DMS53 treated with DMSO at 0.1 percent for 48 hours (cell line): ENCODE measurements around the gene PRR23A.
"Not testable (repeated sequence)": the region's sequence is repeated elsewhere in the genome, so short reads cannot be mapped to it uniquely, and the experiment has no call there.

Source experiments
- DNase-seq: peaks from one replicate; lab custom pipeline; 2025; ENCODE audit not compliant: unreplicated experiment; lab: John Stamatoyannopoulos, UW

Gene PRR23A

DNA sequence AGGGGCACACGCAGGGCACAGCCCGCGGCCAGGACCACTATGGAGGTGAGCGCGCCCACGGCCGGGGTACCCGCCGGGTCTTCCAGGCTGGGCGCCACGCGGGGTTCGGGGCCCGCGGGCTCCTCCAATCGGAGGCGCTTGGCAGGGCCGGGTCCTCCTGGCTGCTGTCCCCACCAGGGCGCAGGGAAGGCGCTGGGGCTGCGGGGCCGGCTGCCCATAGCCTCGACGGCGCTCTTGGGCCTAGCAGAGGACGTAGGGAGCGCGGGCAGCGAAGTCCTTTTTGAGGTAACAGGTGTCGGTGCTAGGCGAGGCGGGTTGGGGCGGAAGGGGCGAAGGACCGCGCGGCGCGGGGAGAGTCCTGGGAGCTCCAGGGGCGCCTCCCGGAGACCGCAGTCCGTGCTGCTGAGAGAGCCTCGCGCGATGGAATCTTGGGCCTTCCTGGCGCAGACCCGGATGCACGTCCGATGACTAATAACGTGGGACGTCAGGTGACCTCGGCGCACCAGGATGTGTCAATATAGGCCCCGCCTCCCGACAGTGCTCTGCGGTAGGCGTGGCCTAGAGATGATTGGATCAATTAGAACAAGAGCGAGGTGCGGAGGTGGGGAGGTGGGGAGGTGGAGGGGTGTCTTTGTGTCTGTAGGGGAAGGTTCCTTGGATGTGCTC lies at the start of gene PRR23A:
Gene PRR23A (minus strand): TSS at position 218 of the 666 bp plus-strand sequence. CDS start 0 bp downstream, at position 218.
- DNase-seq = no peak

DNA sequence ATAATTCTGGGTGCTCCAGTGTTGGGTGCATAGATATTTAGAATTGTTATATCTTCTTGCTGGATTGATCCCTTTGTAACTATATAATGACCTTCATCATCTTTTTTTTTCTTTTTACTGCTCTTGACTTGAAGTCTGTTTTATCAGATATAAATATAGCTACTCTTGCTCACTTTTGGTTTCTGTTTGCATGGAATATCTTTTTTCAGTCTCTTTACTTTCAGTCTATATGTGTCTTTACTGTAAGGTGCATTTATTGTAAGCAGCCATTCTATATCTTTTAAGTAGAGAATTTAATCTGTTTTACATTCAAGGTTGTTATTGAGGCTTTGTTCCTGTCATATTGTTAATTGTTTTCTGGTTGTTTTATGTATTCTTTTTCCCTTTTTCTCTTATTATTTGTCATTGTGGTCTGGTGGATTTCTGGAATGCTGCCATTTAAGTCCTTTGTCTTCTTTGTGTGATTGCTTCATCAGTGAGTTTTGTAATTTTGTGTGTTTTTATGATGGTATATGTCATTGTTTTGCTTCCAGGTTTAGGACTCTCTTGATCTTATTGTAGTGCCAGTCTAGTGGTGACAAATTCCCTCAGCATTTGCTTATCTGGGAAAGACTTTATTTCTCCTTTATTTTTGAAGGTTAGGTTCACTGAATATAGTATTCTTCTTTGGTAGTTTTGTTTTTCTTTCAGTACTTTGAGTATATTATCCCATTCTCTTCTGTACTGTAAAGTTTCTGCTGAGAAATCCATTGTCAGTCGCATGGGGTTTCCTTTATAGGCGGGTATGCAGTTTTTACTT lies 46.9 kb upstream of the PRR23A start:
- DNase-seq = no peak

DNA sequence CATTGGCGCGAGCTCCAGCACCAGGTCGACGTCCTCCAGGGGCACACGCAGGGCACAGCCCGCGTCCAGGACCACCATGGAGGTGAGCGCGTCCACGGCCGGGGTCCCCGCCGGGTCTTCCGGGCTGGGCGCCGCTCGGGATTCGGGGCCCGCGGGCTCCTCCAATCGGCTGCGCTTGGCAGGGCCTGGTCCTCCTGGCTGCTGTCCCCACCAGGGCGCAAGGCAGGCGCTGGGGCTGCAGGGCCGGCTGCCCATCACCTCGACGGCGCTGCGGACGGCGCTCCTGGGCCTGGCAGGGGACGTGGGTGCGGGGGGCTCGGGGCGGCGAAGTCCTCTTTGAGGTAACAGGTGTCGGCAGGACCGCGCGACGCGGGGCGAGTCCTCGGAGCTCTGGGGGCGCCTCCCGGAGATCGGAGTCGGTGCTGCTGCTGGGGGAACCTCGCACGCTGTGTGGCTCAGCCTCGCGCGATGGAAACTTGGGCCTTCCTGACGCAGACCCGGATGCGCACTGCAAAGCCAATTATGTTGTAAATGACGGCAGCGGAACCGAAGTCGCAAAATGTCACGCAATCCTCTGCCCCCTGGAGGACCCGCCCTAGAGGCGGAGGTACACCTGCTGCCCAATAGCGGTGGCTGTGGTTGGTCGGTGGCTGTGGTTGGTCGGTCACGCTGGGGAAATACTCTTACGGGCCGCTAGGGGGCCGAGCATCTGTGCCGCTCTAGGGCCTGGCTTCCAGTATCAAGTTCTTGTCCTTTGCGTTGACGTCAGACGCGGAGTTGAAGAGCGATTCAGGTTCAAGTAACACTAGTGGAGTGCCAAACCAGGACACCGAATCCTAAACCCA lies 38.5 kb upstream of the PRR23A start, which contains the start of gene PRR23C:
Gene PRR23C (minus strand): TSS at position 527 of the 845 bp plus-strand sequence. CDS start 272 bp downstream, at position 255.
- no peak for DNase-seq

DNA sequence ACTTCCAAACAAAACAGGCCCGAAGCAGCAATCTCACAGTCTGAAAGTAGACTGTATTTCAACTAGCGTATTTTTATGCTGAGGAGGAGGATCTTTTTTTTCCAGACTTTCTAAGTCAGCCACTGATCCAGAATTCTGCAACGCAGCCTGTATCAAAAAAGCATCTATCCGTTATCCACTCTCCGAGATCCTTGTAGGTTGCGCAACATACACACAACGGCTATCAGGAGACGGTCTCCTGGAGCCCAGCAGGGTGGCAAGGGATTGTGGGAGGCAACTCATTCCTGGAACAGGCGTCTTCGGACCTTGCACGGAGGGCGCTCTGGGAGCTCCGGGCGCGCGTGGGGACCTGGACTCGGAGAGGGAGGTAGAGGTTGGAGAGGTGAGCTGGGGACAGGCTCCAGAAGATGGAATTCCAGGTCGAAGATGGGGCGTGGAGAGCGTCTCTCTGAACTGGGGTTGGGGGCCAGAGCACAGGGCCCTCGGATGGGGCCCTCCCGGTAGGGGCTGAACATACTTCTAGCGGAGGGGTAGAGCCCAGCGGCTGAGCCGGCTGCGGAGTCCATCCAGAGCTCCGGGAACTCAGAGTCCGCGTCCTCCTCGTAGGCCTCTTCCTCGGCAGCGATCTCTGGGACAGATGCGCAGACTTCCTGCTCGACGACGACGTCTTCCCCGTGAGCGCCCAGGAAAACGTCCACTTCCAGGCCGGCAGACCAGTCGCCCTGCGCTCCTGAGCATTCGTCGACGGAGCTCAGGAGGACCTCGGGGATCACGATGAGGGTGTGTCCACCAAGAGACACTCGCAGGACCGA lies 37.7 kb upstream of the PRR23A start:
- no peak for DNase-seq

DNA sequence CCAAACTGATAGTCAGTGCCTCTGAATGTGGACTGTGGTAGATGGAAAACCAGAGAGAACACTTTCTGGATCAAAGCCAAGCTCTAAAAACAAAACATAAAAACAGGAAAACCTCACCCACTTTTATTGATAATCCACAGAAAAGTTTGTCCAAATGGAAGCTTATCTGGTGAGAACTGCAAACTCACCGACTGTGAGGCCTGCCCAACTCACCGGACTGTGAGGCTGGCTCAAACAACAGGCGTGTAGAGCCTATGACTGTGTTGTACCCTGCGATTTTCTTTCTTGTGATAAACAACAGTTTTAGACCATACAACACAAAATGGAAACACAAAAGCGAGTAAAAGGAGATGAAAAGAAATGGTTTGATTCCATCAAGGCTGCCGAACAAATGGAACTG lies 31.4 kb upstream of the PRR23A start:
- DNase-seq = no peak

DNA sequence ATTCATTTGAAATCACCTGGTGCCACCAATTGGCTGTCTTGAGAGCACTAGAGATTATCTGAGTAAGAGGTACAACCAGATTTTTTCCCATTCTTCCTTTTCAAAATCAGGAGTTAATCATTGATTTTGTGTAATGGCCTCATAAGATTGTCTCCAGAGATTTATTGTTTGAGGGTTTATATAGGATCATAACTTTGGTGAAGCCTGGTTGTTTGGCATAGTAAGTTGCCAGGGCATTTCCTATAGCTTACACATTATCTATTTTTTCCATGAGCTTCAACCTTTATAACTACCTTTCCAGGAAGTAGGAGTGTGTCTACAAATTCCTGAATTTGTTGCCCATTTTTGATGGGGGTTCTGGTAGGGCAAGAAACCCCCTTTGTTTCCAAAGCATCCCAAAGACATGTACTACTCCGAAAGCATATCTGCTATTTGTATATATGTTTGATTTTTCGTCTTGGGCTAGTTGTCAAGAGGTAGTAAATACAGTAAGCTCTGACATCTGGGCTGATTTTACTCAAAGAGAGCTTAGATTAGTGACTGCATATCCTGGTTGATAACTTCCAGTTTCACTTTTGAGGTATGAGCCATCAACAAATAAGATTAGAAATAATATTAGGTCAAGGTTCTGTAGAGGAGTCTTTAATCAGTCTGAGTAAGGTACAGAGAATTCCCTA lies 26.4 kb upstream of the PRR23A start:
- DNase-seq = no peak

DNA sequence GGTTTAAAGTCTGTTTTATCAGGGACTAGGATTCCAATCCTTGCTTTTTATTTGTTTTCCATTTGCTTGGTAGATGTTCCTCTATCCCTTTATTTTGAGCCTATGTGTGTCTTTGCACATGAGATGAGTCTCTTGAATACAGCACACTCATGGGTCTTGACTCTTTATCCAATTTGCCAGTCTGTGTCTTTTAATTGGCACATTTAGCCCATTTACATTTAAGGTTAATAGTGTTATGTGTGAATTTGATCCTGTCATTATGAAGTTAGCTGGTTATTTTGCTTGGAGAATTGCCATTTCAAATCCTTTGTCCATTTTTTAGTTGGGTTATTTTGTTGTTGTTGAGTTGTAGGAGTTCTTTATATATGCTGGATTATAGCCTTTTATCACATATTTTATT lies 24.5 kb upstream of the PRR23A start:
- DNase-seq = not testable (repeated sequence)

DNA sequence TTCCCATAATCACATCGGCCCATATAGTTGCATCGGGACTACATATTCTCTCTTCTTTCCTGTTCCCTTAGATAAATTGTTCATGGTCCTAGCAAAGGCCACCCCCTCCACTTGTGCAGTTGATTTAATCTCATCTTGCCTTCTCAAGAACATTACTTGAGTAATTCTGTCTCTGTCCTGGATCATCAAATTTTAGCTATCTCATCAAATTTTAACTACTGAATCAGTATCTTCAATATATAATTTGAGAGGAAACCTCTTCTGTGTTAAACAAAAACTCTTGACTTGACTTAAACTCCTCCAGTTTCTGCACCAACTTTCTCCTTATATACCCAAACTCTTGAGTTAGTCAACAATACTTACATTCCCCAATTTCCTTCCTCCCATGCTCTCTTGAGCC lies 18.9 kb upstream of the PRR23A start:
- no peak for DNase-seq

DNA sequence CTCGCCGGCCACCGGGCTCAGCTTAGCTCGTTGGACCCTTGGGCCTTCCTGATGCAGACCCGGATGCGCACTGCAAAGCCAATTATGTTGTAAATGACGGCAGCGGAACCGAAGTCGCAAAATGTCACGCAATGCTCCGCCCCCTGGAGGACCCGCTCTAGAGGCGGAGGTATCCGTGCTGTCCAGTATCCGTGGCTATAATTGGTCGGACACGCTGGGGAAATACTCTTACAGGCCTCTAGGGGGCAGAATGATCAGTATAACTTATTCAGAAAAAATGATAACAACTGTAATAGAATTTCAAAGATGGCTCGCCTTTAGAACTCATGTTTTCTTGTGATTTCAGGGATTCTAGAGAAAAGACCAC lies 14.8 kb upstream of the PRR23A start, which contains the start of gene PRR23B:
Gene PRR23B (minus strand): TSS at position 59 of the 367 bp plus-strand sequence. CDS start 265 bp downstream, outside the sequence.
- DNase-seq = no peak

DNA sequence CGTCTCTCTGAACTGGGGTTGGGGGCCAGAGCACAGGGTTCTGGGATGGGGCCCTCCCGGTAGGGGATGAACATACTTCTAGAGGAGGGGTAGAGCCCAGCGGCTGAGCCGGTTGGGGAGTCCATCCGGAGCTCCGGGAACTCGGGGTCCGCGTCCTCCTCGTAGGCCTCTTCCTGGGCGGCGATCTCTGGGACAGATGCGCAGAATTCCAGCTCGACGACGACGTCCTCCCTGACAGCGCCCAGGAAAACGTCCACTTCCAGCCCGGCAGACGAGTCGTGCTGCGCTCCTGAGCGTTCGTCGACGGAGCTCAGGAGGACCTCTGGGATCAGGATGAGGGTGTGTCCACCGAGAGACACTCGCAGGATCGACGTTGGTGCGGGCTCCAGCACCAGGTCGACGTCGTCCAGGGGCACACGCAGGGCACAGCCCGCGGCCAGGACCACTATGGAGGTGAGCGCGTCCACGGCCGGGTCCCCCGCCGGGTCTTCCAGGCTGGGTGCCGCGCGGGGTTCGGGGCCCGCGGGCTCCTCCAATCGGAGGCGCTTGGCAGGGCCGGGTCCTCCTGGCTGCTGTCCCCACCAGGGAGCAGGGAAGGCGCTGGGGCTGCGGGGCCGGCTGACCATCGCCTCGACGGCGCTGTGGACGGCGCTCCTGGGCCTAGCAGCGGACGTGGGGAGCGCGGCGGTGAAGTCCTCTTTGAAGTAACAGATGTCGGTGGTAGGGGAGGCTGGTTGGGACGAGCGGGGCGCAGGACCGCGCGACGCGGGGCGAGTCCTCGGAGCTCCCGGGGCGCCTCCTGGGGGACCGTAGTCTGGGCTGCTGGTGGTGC lies 14.2 kb upstream of the PRR23A start:
- DNase-seq = no peak

DNA sequence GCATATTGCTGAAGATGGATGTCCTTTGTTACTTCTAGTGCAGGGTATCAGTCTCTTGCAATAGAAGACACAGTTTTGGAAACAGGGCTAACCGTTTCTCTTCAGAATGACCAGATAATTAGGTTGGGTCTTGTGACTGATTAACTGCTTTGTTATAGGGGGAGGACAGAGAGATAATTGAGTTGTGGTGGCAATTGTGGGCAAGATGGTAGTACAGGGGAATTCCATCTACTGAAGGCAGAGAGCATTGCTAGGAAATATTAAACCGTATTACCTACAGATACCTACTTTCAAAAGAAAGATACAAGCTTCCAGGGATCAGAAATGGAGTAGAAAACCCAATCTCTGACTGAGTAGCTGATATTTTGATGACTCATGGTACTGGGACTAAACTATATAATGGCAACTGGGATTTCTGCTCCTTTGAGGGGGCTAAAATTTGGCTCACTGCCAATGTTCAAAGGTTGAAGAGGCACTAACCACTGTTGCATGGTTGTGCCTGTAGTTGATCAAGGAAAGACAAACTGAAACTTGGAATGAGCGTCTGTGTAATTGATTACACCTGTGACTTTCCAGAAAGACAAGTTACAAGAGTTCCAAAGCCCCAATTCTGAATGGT lies 10.5 kb upstream of the PRR23A start:
- no peak for DNase-seq

DNA sequence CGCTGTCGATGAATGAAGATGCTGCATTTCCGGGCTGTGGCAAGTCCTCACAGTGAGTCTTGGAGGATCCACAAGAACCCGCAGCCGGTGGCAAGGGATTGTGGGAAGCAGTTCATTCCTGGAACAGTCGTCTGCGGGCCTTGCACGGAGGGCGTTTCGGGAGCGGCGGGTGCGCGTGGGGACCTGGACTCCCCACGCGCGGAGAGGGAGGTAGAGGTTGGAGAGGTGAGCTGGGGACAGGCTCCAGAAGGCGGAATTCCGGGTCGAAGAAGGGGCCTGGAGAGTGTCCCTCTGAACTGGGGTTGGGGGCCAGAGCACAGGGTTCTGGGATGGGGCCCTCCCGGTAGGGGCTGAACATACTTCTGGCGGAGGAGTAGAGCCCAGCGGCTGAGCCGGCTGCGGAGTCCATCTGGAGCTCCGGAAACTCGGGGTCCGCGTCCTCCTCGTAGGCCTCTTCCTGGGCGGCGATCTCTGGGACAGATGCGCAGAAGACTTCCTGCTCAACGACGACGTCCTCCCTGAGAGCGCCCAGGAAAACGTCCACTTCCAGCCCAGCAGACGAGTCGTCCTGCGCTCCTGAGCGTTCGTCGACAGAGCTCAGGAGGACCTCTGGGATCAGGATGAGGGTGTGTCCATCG lies 593 bp downstream of the PRR23A start:
- DNase-seq = no peak

DNA sequence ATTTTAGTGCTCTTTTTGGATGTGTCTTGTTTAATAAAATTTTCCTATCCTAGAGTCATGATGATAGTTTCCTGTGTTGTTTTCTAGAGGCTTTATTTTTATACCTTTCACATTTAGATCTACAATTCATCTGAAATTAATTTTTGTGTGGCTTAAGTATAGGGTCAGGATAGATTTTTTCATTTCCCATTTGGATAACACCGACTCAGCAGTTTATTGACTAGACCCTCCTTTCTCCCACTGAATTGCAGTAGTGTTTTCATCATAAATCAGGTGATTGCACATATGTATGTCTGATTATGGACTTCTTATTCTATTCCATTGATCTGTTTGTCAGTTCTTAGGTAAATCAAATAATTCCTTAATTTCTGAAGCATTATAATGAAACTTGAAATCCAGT lies 10.4 kb downstream of the PRR23A start:
- no peak for DNase-seq

DNA sequence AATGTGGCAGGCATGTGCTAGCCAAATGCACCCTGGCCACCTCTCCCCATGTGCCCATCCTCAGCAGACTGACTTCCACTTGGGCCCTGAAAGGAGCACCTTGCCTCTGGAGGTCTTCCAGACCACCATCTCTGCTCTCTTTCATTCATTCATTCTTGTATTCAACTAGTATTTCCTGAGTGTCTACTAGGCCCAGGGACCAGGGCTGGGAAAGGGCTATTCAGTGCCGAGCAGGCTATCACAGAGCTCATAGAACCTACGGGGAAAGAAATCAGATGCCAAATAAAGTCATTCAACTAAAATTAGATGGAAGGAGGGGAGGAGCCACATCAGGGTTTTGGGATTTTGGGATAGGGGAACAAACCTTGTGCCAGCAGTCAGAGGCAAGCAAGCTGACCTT lies 18.9 kb downstream of the PRR23A start:
- DNase-seq = no peak

DNA sequence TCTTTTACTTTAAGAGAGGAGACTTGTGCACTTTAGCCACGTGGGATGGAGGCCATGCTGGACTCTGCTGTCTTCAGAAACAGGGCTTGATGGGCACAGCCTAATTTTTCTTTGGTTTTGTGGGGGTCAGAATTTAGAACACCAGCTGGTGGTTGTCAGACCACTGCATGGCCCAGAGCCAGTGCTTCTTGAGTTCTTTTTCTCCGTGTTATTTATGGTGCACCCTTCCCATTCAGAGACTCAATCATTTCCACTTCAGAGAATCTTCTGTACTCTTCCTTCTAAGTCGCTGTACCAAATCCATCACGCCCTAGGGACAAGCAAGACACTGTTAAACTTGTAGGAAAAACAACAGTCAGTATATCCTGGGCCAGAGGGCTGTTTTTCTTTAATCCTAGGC lies 20.1 kb downstream of the PRR23A start:
- DNase-seq = no peak

DNA sequence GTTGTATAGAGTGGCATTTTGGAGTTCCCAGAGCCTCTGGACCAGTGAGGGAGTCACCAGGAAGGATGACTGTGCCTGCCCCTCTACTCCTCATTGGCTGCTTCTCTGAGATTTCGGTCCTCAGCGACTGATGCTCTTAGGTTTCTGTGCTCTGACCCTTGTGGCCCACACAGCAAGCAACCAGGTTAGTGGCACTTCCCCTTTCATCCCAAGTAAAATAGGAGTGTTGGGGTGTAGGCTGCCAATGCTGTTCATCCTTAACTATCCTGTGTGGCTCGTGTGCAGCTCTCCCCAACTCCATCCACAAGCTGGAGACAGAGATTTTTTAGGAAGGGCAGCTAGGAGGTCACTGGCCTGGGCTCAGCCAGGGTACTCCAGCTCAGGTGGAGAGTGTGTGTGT lies 21.3 kb downstream of the PRR23A start:
- DNase-seq = no peak

DNA sequence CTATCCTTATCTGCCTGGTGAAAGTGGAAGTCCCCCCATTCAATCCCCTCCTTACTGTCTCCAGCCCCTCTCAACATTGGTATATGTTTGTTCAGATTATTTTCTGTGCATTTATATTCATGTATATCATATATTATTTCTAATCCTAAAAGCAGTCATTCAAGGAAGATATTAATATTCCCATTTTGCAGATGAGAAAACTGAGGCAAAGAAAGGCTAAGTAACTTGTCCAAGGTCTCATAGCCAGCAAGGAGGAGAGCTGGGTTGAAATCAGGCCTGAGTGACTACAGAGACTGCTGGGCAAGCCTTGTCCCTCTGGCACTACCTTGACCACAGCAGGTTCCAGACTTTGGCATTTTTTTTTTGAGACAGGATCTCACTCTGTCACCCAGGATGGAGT lies 30.0 kb downstream of the PRR23A start:
- DNase-seq = no peak

DNA sequence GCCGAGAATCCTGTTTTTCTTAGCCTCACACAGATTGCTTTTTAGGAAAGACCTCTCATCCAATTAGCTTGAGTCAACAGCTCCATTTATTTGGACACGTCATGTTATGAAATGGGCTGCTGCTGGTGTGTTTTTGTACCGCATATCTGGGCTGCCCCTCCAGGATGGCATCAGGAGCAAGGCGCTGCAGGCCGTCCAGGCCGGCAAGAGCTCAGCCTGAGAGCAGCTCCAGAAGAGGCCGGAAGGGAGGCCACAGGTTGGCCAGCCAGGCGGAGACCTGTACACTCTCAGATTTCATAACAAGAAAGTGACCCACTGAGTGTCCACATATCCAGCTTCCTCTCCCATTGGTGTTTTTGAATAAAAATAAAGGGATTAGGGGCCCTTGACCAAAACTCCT lies 30.7 kb downstream of the PRR23A start:
- DNase-seq = no peak
